ENCODE data around the gene SERTAD1. TPM values are rescaled to one million over a fixed set of nuclear protein-coding genes. Genes with fewer than 3 reads are reported as not detected.

The SERTAD1 gene
- total and polyA plus RNA-seq, 2 of the 8 experiments (the other 6 are each of a cell fraction or from before 2014, with no cell fraction given), result 5.4 to 6.6 TPM

DNA sequence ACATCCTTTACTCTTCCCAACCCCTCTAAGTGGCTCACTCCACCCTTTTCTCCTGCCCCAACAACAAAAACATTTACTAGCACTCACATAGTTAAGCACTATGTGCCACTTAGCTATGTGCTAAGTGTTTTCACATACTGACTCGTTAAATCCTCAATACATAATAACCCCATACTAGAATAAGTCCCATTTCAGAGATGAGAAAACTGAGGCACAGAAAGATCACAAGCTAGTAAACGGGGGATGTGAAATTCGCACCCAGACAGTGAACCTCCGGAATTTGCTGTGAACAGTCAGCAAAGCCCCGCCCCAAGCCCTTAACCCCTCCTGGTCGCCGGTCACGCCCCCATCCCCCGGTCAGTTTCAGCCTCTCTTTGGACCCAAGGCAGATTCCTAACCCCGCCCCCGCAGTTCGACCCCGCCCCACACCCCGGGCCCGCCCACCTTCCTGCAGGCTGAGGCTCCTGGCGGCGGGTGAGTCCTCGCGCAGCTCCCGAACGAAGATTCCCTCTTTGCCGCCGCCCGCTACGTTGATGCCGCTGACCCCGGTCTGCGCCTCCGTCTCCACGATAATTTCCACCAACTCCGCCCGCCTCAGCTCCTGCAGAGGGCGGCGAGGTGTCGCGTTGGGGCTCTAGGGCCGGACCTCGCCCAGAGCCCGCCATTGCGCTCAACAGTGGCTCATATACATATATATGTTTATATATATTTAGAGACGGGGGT lies 22.4 kb downstream of the SERTAD1 start (continued):
- no peak for TF ChIP-seq NANOG (IDR thresholded peaks at IDR 0.05; ENCODE audit: insufficient read depth, low read depth, low read length, poor library complexity, severe bottlenecking)
- no peak for TF ChIP-seq SIRT6 (IDR thresholded peaks at IDR 0.05; ENCODE audit: low read length)
- TF ChIP-seq RAD21 (IDR thresholded peaks at IDR 0.05 in 1 of 2, conservative IDR thresholded peaks at IDR 0.05 in 1 of 2; ENCODE audit: low read depth in 2 of 2, low read length in 2 of 2), result no peak
- TF ChIP-seq PHF8 (conservative IDR thresholded peaks at IDR 0.05; ENCODE audit: low read depth, low read length), result 0 out of 2 replicates have a peak, but pooled peaks have one; percentile 25
- peak; percentile 98 for TF ChIP-seq KDM1A (IDR thresholded peaks at IDR 0.05; ENCODE audit: borderline replicate concordance, low read length)
- TF ChIP-seq SAP30 (IDR thresholded peaks at IDR 0.05; ENCODE audit: insufficient read depth, insufficient replicate concordance, low read length), result no peak
- TF ChIP-seq POU5F1 (IDR thresholded peaks at IDR 0.05; ENCODE audit: low read depth, low read length), result no peak
- TF ChIP-seq TAF1 (IDR thresholded peaks at IDR 0.05; ENCODE audit: low read depth, low read length), result peak; percentile 22; the same call in 1 of the 2 replicates
- no peak for TF ChIP-seq GTF2F1 (IDR thresholded peaks at IDR 0.05; ENCODE audit: borderline replicate concordance, low read depth, low read length)
- TF ChIP-seq GABPA (IDR thresholded peaks at IDR 0.05; ENCODE audit: borderline replicate concordance, insufficient read depth, low read length), result no peak
- TF ChIP-seq, protein P1, sequence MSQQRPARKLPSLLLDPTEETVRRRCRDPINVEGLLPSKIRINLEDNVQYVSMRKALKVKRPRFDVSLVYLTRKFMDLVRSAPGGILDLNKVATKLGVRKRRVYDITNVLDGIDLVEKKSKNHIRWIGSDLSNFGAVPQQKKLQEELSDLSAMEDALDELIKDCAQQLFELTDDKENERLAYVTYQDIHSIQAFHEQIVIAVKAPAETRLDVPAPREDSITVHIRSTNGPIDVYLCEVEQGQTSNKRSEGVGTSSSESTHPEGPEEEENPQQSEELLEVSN (IDR thresholded peaks at IDR 0.05), result peak; percentile 51; the same call in 1 of the 2 replicates
- no peak for TF ChIP-seq NRF1 (IDR thresholded peaks at IDR 0.05; ENCODE audit: low read depth, low read length)
